ENCODE results near the gene ZBTB3.
"Not testable (repeated sequence)": the region's sequence is repeated elsewhere in the genome, so short reads cannot be mapped to it uniquely, and the experiment has no call there.

The ZBTB3 gene

GRCh38 chr11:62753736-62754603, at the start of gene ZBTB3:
Gene ZBTB3, minus strand, starts transcription at chr11:62754160. Its CDS starts 496 bp downstream, at chr11:62753664.
- peak; percentile 99 for DNase-seq (ENCODE audit: low spot score)

- DNase-seq (ENCODE audit: low spot score), result no peak
These were observed 47.1 kb upstream of the ZBTB3 start for GRCh38 chr11:62801071-62801470.

GRCh38 chr11:62799486-62799885, 45.5 kb upstream of the ZBTB3 start:
- no peak for DNase-seq (ENCODE audit: low spot score)

- DNase-seq (ENCODE audit: low spot score), result no peak
These were observed 42.3 kb upstream of the ZBTB3 start for GRCh38 chr11:62796281-62796680.

GRCh38 chr11:62794201-62794775, 40.3 kb upstream of the ZBTB3 start:
- no peak for DNase-seq (ENCODE audit: low spot score)

- no peak for DNase-seq (ENCODE audit: low spot score)
These were observed 38.2 kb upstream of the ZBTB3 start for GRCh38 chr11:62792202-62792575.

GRCh38 chr11:62791501-62792201, 37.7 kb upstream of the ZBTB3 start, which contains the start of gene TMEM223:
Gene TMEM223, minus strand, starts transcription at chr11:62792006. Its CDS starts 12 bp downstream, at chr11:62791994.
- peak; percentile 87 for DNase-seq (ENCODE audit: low spot score)

- no peak for DNase-seq (ENCODE audit: low spot score)
These were observed 35.6 kb upstream of the ZBTB3 start for GRCh38 chr11:62789576-62789975.

- no peak for DNase-seq (ENCODE audit: low spot score)
These were observed 35.0 kb upstream of the ZBTB3 start for GRCh38 chr11:62788991-62789390.

- DNase-seq (ENCODE audit: low spot score), result peak; percentile 98
These were observed 33.2 kb upstream of the ZBTB3 start, which contains the start of gene TMEM179B for GRCh38 chr11:62787005-62787759. Gene TMEM179B, plus strand, starts transcription at chr11:62787402. Its CDS starts 30 bp downstream, at chr11:62787432.

GRCh38 chr11:62786318-62787004, 32.5 kb upstream of the ZBTB3 start:
- DNase-seq (ENCODE audit: low spot score), result peak; percentile 90

- no peak for DNase-seq (ENCODE audit: low spot score)
These were observed 28.8 kb upstream of the ZBTB3 start for GRCh38 chr11:62782753-62783152.

- no peak for DNase-seq (ENCODE audit: low spot score)
These were observed 24.5 kb upstream of the ZBTB3 start for GRCh38 chr11:62778441-62778840.

GRCh38 chr11:62777389-62777788, 23.4 kb upstream of the ZBTB3 start:
- DNase-seq (ENCODE audit: low spot score), result no peak

- no peak for DNase-seq (ENCODE audit: low spot score)
These were observed 21.7 kb upstream of the ZBTB3 start for GRCh38 chr11:62775646-62776045.

- no peak for DNase-seq (ENCODE audit: low spot score)
These were observed 20.4 kb upstream of the ZBTB3 start for GRCh38 chr11:62774407-62774806.

GRCh38 chr11:62771144-62772021, 17.4 kb upstream of the ZBTB3 start, which contains the start of gene TAF6L:
Gene TAF6L, plus strand, starts transcription at chr11:62771396. Its CDS starts 4,388 bp downstream, at chr11:62775784.
- DNase-seq (ENCODE audit: low spot score), result peak; percentile 95

GRCh38 chr11:62770778-62771143, 16.8 kb upstream of the ZBTB3 start:
- no peak for DNase-seq (ENCODE audit: low spot score)

- DNase-seq (ENCODE audit: low spot score), result not testable (repeated sequence)
These were observed 6.9 kb upstream of the ZBTB3 start for GRCh38 chr11:62760867-62761227.
